Tibial nerve (tissue), 4 donors: ENCODE results near the gene INTS11. TPM values are rescaled to one million over a fixed set of nuclear protein-coding genes. Genes with fewer than 3 reads are reported as not detected.

Experiments
- DNase-seq, 2 donors: peaks; one replicate each; pipeline ENCODE4 v3.0.0-alpha.2; 2019; ENCODE audit warnings: low spot score in 2 of 2
- H3K27ac ChIP-seq, 4 donors: fragments of 200-600 bp; sonication (generic) in 3 of 4; one replicate each; pipeline ENCODE4 v1.5.1; 2017 to 2019; ENCODE audit warnings: mild to moderate bottlenecking in 1 of 4
- H3K27me3 ChIP-seq, 2 donors: fragments of 200-600 bp; sonication (generic) in 1 of 2; one replicate each; pipeline versions ENCODE4 v1.5.1 to v1.6.0; 2017 to 2019
- H3K36me3 ChIP-seq, 3 donors: fragments of 200-600 bp; sonication (generic); one replicate each; pipeline ENCODE4 v1.5.1; 2018 to 2019
- H3K4me1 ChIP-seq, 4 donors: fragments of 200-600 bp; sonication (generic) in 3 of 4; one replicate each; pipeline ENCODE4 v1.5.1; 2017 to 2019
- H3K4me3 ChIP-seq, 4 donors: fragments of 200-600 bp; sonication (generic) in 3 of 4; one replicate each; pipeline ENCODE4 v1.5.1; 2017 to 2019; ENCODE audit warnings: mild to moderate bottlenecking in 1 of 4, moderate library complexity in 1 of 4
- H3K9me3 ChIP-seq, 4 donors: fragments of 200-600 bp; sonication (generic) in 3 of 4; one replicate each; pipeline ENCODE4 v1.5.1; 2017 to 2019
- CTCF ChIP-seq, 5 experiments: fragments of 200-600 bp in 3 of 5; fragments of 450-650 bp in 2 of 5; sonication (generic) in 3 of 5; IDR thresholded peaks; one replicate each; pipeline ENCODE4 v1.5.1; 2016 to 2019; ENCODE audit warnings: antibody characterized with exemption in 5 of 5, mild to moderate bottlenecking in 3 of 5, moderate library complexity in 2 of 5
- EP300 ChIP-seq, 2 donors: sonication (generic); formaldehyde crosslinking; IDR thresholded peaks; one replicate each; pipeline ENCODE4 v1.6.1; 2017; ENCODE audit warnings: antibody characterized with exemption in 2 of 2, mild to moderate bottlenecking in 1 of 2
- POLR2A ChIP-seq, 2 donors: fragments of 450-650 bp; IDR thresholded peaks; one replicate each; pipeline ENCODE4 v1.6.1; 2017; ENCODE audit warnings: antibody characterized with exemption in 2 of 2, mild to moderate bottlenecking in 2 of 2, moderate library complexity in 2 of 2
- WGBS, 2 donors: methylation state at CpG; one replicate each; pipeline ENCODE4 v1.1.5; 2018; 5-methylcytosine and 5-hydroxymethylcytosine counted together
- total RNA-seq, 4 donors: library from RNA; depleted of rRNA; stranded (reverse); fragments of >200 nt; gene quantifications; one replicate each; pipeline ENCODE4 v1.1.0, GENCODE V29; 2016

INTS11 gene
- total RNA-seq, 4 donors from 2014 or later: 118 to 241 (median 157) TPM

- WGBS, 2 donors: 91 to 93% methylated on average over 38 to 53 of the region's 58 CpGs
Measured at GRCh38 chr1:1294250-1294890, 30.1 kb downstream of the INTS11 start.

GRCh38 chr1:1293263-1294249, 30.9 kb downstream of the INTS11 start:
- Histone ChIP-seq H3K27me3 (no peaks in the 10 kb centered on the region), H3K27ac (no peak overlapping the region), H3K4me1 (peaks cover 0 to 19% (median 3%) of the 10 kb centered on the region in 4 donors), H3K9me3 (no peaks in the 10 kb centered on the region), H3K4me3 (no peak overlapping the region), H3K36me3 (peaks cover 0 to 59% (median 0%) of the 10 kb centered on the region in 3 donors)
- 88 to 89% methylated on average over 43 to 58 of the region's 94 CpGs for WGBS, 2 donors
- DNase-seq: no peak
- TF ChIP-seq POLR2A (IDR thresholded peaks at IDR 0.05): no peak
- TF ChIP-seq CTCF (IDR thresholded peaks at IDR 0.05): no peak
- no peak for TF ChIP-seq EP300 (IDR thresholded peaks at IDR 0.05)

More at GRCh38 chr1:1294250-1294890, 30.1 kb downstream of the INTS11 start:
- H3K9me3 ChIP-seq: no peaks in the 10 kb centered on the region
- peaks cover 0 to 67% (median 0%) of the 10 kb centered on the region in 3 donors for H3K36me3 ChIP-seq
- no peak overlapping the region for H3K4me3 ChIP-seq
- no peak for TF ChIP-seq POLR2A (IDR thresholded peaks at IDR 0.05)
- no peak for TF ChIP-seq EP300 (IDR thresholded peaks at IDR 0.05)
- TF ChIP-seq CTCF (IDR thresholded peaks at IDR 0.05): no peak
- no peak for DNase-seq
- no peak overlapping the region for H3K27ac ChIP-seq
- peaks cover 0 to 24% (median 3%) of the 10 kb centered on the region in 4 donors for H3K4me1 ChIP-seq
- no peaks in the 10 kb centered on the region for H3K27me3 ChIP-seq

GRCh38 chr1:1292851-1293250, 31.6 kb downstream of the INTS11 start:
- TF ChIP-seq CTCF (IDR thresholded peaks at IDR 0.05) (no peak), EP300 (IDR thresholded peaks at IDR 0.05) (no peak), POLR2A (IDR thresholded peaks at IDR 0.05) (no peak)
- no peak for DNase-seq
- no peaks in the 10 kb centered on the region for H3K27me3 ChIP-seq
- peaks cover 0 to 18% (median 3%) of the 10 kb centered on the region in 4 donors for H3K4me1 ChIP-seq
- H3K9me3 ChIP-seq: no peaks in the 10 kb centered on the region
- no peak overlapping the region for H3K27ac ChIP-seq
- WGBS, 2 donors: 94% methylated on average over 15 to 18 of the region's 18 CpGs
- H3K36me3 ChIP-seq: peaks cover 0 to 53% (median 0%) of the 10 kb centered on the region in 3 donors
- H3K4me3 ChIP-seq: no peak overlapping the region

- H3K27me3 ChIP-seq: no peaks in the 10 kb centered on the region
- peaks cover 0 to 18% (median 3%) of the 10 kb centered on the region in 4 donors for H3K4me1 ChIP-seq
- no peak overlapping the region for H3K4me3 ChIP-seq
- no peak overlapping the region for H3K27ac ChIP-seq
- WGBS, 2 donors: 82 to 90% methylated on average over 9 of the region's 9 CpGs
- TF ChIP-seq POLR2A (IDR thresholded peaks at IDR 0.05) (no peak), CTCF (IDR thresholded peaks at IDR 0.05) (no peak), EP300 (IDR thresholded peaks at IDR 0.05) (no peak)
- DNase-seq: no peak
- peaks cover 0 to 49% (median 0%) of the 10 kb centered on the region in 3 donors for H3K36me3 ChIP-seq
- no peaks in the 10 kb centered on the region for H3K9me3 ChIP-seq
Measured at GRCh38 chr1:1292442-1292779, 32.0 kb downstream of the INTS11 start.
